Suprapubic skin (tissue), 4 donors: ENCODE results near the gene OR10G7. TPM values are rescaled to one million over a fixed set of nuclear protein-coding genes. Genes with fewer than 3 reads are reported as not detected.

Experiments
- DNase-seq, 2 donors: peaks; one replicate each; pipeline ENCODE4 v3.0.0-alpha.2; 2019; ENCODE audit warnings: low spot score in 2 of 2
- H3K27ac ChIP-seq: fragments of 200-600 bp; sonication (generic); one replicate; pipeline ENCODE4 v1.5.1; 2019
- H3K27me3 ChIP-seq: fragments of 200-600 bp; sonication (generic); one replicate; pipeline ENCODE4 v1.5.1; 2019
- H3K36me3 ChIP-seq: fragments of 200-600 bp; sonication (generic); one replicate; pipeline ENCODE4 v1.5.1; 2019
- H3K4me1 ChIP-seq: fragments of 200-600 bp; sonication (generic); one replicate; pipeline ENCODE4 v1.5.1; 2019
- H3K4me3 ChIP-seq: fragments of 200-600 bp; sonication (generic); one replicate; pipeline ENCODE4 v1.5.1; 2019; ENCODE audit warnings: mild to moderate bottlenecking
- H3K9me3 ChIP-seq: fragments of 200-600 bp; sonication (generic); one replicate; pipeline ENCODE4 v1.5.1; 2019
- EP300 ChIP-seq: sonication (generic); formaldehyde crosslinking; IDR thresholded peaks from one replicate; pipeline ENCODE4 v1.6.1; 2017; ENCODE audit warnings: antibody characterized with exemption
- POLR2A ChIP-seq, 2 donors: fragments of 450-650 bp; IDR thresholded peaks; one replicate each; pipeline ENCODE4 v1.6.1; 2017; ENCODE audit warnings: antibody characterized with exemption in 2 of 2, mild to moderate bottlenecking in 2 of 2, moderate library complexity in 2 of 2
- POLR2AphosphoS5 ChIP-seq, 3 donors: sonication (generic); formaldehyde crosslinking; IDR thresholded peaks; one replicate each; pipeline ENCODE4 v1.6.1; 2017; ENCODE audit warnings: antibody characterized with exemption in 3 of 3
- WGBS: methylation state at CpG from one replicate; pipeline ENCODE4 v1.1.5; 2018; 5-methylcytosine and 5-hydroxymethylcytosine counted together
- total RNA-seq, 4 donors: library from RNA; depleted of rRNA; stranded (reverse); fragments of >200 nt; gene quantifications; one replicate each; pipeline ENCODE4 v1.1.0, GENCODE V29; 2016
- TF ChIP-seq, protein P1 (sequence below), 2 donors: fragments of 200-600 bp in 1 of 2; fragments of 450-650 bp in 1 of 2; sonication (generic) in 1 of 2; IDR thresholded peaks; one replicate each; pipeline ENCODE4 v1.5.1; 2016 to 2019; ENCODE audit warnings: antibody characterized with exemption in 2 of 2, mild to moderate bottlenecking in 1 of 2, moderate library complexity in 1 of 2

Gene OR10G7
- total RNA-seq, result not detected

DNA sequence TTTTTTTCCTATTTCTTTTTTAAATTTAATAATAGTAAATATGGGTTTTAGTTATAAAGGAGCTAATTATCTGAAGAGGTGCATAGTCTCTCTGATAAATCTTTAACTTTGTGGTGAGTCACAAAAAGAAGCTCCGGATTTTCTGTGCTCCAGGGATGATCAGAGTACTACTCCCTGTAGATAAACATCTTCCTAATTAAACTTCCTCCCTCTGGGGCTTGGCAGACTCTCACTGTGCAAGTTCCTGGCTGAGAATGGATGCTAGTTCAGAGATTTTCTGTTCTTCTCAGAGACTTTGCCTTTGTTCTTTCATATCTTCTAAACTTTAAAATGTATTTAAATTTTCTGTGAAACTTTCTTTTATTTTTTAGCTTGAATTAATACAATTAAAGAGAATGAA is at the start of gene OR10G7:
TSS of gene OR10G7 (minus strand) at position 72 of the 400 bp plus-strand sequence. CDS start 2,324 bp downstream, outside the sequence.
- no peak for DNase-seq

DNA sequence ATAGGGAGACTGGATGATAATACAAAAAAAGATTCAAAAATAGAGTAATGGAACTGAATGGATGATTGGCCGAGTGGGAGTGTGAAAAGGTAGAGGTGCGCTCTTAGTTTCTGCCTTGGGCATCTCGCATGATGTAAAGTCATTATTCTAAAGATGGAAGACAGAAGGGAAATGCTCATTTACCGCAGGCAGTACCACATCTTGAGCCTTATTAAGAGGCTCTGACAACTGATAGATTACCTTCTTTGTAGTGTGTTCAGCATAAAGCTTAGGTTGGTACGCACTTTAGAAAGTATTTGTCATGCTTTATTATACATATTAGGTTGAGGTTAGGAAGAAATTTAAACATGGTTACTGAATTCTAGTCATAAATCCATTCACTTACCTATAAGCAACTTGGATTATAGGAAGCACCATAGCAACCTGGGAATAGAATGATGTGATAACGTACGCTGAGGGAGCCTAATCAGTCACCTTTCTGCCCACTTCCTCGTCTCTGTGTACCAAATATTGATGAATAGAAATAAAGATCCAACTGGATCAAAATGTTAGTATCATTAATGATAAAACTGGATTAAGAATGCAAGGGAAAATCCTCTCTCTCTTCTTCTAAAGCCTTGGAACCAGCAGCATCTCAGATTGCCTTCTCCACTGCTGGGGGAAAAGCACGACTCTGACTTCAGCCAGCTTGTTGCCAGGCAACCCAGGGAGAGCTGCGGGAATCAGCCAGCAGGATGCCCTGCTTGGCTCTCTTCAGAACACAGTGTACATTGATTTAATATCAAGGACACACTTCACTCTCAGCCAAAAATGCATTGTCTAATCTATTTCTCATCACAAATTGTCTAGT is 45.1 kb upstream of the OR10G7 start:
- Histone ChIP-seq H3K4me1 (no peaks in the 10 kb centered on the region), H3K4me3 (no peak overlapping the region), H3K27me3 (peaks cover 5% of the 10 kb centered on the region), H3K27ac (no peak overlapping the region), H3K9me3 (no peaks in the 10 kb centered on the region), H3K36me3 (no peaks in the 10 kb centered on the region)
- TF ChIP-seq POLR2AphosphoS5 (IDR thresholded peaks at IDR 0.05) (no peak), POLR2A (IDR thresholded peaks at IDR 0.05) (no peak), EP300 (no peak)
- TF ChIP-seq, protein P1, sequence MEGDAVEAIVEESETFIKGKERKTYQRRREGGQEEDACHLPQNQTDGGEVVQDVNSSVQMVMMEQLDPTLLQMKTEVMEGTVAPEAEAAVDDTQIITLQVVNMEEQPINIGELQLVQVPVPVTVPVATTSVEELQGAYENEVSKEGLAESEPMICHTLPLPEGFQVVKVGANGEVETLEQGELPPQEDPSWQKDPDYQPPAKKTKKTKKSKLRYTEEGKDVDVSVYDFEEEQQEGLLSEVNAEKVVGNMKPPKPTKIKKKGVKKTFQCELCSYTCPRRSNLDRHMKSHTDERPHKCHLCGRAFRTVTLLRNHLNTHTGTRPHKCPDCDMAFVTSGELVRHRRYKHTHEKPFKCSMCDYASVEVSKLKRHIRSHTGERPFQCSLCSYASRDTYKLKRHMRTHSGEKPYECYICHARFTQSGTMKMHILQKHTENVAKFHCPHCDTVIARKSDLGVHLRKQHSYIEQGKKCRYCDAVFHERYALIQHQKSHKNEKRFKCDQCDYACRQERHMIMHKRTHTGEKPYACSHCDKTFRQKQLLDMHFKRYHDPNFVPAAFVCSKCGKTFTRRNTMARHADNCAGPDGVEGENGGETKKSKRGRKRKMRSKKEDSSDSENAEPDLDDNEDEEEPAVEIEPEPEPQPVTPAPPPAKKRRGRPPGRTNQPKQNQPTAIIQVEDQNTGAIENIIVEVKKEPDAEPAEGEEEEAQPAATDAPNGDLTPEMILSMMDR (IDR thresholded peaks at IDR 0.05), result no peak
- DNase-seq, result no peak
- WGBS, result 61% methylated on average over 10 of the region's 10 CpGs

More for the DNA sequence above, at the start of gene OR10G7:
- Histone ChIP-seq H3K4me3 (no peak within 1 kb of the TSS), H3K36me3 (no peaks in the 10 kb centered on the region), H3K4me1 (no peaks in the 10 kb centered on the region), H3K9me3 (no peaks in the 10 kb centered on the region), H3K27ac (no peak within 1 kb of the TSS), H3K27me3 (peaks cover 12% of the 10 kb centered on the region)
- TF ChIP-seq EP300 (no peak), POLR2A (IDR thresholded peaks at IDR 0.05) (no peak), POLR2AphosphoS5 (IDR thresholded peaks at IDR 0.05) (no peak)
- TF ChIP-seq, protein P1 (IDR thresholded peaks at IDR 0.05), result no peak
- WGBS, result 5% methylated on average over 1 of the region's 1 CpG

GRCh38 chr11:124085583-124085982 is 44.5 kb upstream of the OR10G7 start:
- 62% methylated on average over 3 of the region's 3 CpGs for WGBS
- Histone ChIP-seq H3K36me3 (no peaks in the 10 kb centered on the region), H3K4me1 (no peaks in the 10 kb centered on the region), H3K9me3 (no peaks in the 10 kb centered on the region), H3K27ac (no peak overlapping the region), H3K27me3 (peaks cover 5% of the 10 kb centered on the region), H3K4me3 (no peak overlapping the region)
- TF ChIP-seq POLR2AphosphoS5 (IDR thresholded peaks at IDR 0.05) (no peak), POLR2A (IDR thresholded peaks at IDR 0.05) (no peak), EP300 (no peak)
- TF ChIP-seq, protein P1 (IDR thresholded peaks at IDR 0.05), result no peak
- DNase-seq, result no peak

GRCh38 chr11:124082371-124082770 is 41.2 kb upstream of the OR10G7 start:
- TF ChIP-seq POLR2A (IDR thresholded peaks at IDR 0.05), result no peak
- TF ChIP-seq, protein P1 (IDR thresholded peaks at IDR 0.05), result no peak
- TF ChIP-seq POLR2AphosphoS5 (IDR thresholded peaks at IDR 0.05), result no peak
- TF ChIP-seq EP300, result no peak
- DNase-seq, result no peak
- H3K27me3 ChIP-seq, result peaks cover 5% of the 10 kb centered on the region
- H3K4me3 ChIP-seq, result no peak overlapping the region
- H3K27ac ChIP-seq, result no peak overlapping the region
- H3K36me3 ChIP-seq, result no peaks in the 10 kb centered on the region
- WGBS, result 90% methylated on average over 4 of the region's 4 CpGs
- H3K9me3 ChIP-seq, result no peaks in the 10 kb centered on the region
- no peaks in the 10 kb centered on the region for H3K4me1 ChIP-seq

- Histone ChIP-seq H3K36me3 (no peaks in the 10 kb centered on the region), H3K27ac (no peak overlapping the region), H3K4me3 (no peak overlapping the region), H3K27me3 (peaks cover 5% of the 10 kb centered on the region), H3K9me3 (no peaks in the 10 kb centered on the region), H3K4me1 (peaks cover 2% of the 10 kb centered on the region)
- WGBS, result 80% methylated on average over 3 of the region's 3 CpGs
- no peak for DNase-seq
- TF ChIP-seq, protein P1 (IDR thresholded peaks at IDR 0.05), result no peak
- no peak for TF ChIP-seq POLR2A (IDR thresholded peaks at IDR 0.05)
- no peak for TF ChIP-seq POLR2AphosphoS5 (IDR thresholded peaks at IDR 0.05)
- TF ChIP-seq EP300, result no peak
These were observed 40.4 kb upstream of the OR10G7 start for GRCh38 chr11:124081483-124081882.
